DOHH2 (cell line): ENCODE data around the gene FOXK1.

ENCODE experiments used
- EZH2phosphoT487 ChIP-seq: fragments of 200-600 bp; sonication (generic); IDR thresholded peaks from 2 replicates; pipeline ENCODE4 v1.6.1; 2017; ENCODE audit warnings: borderline replicate concordance, mild to moderate bottlenecking, antibody characterized with exemption, low read length, moderate library complexity, mixed read lengths
- TF ChIP-seq, protein P1 (sequence below): fragments of 200-600 bp; sonication (generic); IDR thresholded peaks from one replicate; pipeline ENCODE4 v1.5.1; 2014; ENCODE audit warnings: antibody characterized with exemption, mild to moderate bottlenecking, low read depth, low read length; ENCODE audit not compliant: poor library complexity, severe bottlenecking

- TF ChIP-seq, protein P1, sequence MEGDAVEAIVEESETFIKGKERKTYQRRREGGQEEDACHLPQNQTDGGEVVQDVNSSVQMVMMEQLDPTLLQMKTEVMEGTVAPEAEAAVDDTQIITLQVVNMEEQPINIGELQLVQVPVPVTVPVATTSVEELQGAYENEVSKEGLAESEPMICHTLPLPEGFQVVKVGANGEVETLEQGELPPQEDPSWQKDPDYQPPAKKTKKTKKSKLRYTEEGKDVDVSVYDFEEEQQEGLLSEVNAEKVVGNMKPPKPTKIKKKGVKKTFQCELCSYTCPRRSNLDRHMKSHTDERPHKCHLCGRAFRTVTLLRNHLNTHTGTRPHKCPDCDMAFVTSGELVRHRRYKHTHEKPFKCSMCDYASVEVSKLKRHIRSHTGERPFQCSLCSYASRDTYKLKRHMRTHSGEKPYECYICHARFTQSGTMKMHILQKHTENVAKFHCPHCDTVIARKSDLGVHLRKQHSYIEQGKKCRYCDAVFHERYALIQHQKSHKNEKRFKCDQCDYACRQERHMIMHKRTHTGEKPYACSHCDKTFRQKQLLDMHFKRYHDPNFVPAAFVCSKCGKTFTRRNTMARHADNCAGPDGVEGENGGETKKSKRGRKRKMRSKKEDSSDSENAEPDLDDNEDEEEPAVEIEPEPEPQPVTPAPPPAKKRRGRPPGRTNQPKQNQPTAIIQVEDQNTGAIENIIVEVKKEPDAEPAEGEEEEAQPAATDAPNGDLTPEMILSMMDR, result no peak
- TF ChIP-seq EZH2phosphoT487, result no peak
Measured at GRCh38 chr7:4706384-4707216, 24.5 kb downstream of the FOXK1 start.
